BJ (cell line): ENCODE results near the gene PXDN. TPM values are rescaled to one million over a fixed set of nuclear protein-coding genes. Genes with fewer than 3 reads are reported as not detected.
"Not testable (repeated sequence)": the region's sequence is repeated elsewhere in the genome, so short reads cannot be mapped to it uniquely, and the experiment has no call there.

Experiments
- CTCF ChIA-PET: fragments of 350-600 bp; formaldehyde crosslinking; extraction: SDS; loops from one replicate; lab custom pipeline; 2021; ENCODE audit warnings: antibody characterized with exemption, inconsistent platforms; lab: Yijun Ruan, JAX
- POLR2A ChIA-PET: fragments of 300-600 bp; sonication (Branson Sonifier 250); formaldehyde crosslinking; extraction: SDS; loops from one replicate; lab custom pipeline; 2021; ENCODE audit warnings: antibody characterized with exemption; lab: Charles Lee
- DNase-seq: peaks from one replicate; pipeline ENCODE4 v3.0.0-alpha.2; 2011; ENCODE audit warnings: low read depth
- H3K27me3 ChIP-seq: 2 replicates; pipeline ENCODE4 v1.6.0; 2011; ENCODE audit warnings: low read length; ENCODE audit not compliant: control insufficient read depth, insufficient read depth
- H3K36me3 ChIP-seq: 2 replicates; pipeline ENCODE4 v1.5.1; 2011; ENCODE audit warnings: low read length; ENCODE audit not compliant: control insufficient read depth, insufficient read depth
- H3K4me3 ChIP-seq: 2 replicates; pipeline ENCODE4 v1.5.1; 2011; ENCODE audit warnings: low read depth, mild to moderate bottlenecking, control low read depth, low read length
- CTCF ChIP-seq: IDR thresholded peaks from 2 replicates; pipeline ENCODE4 v1.5.1; 2011; ENCODE audit warnings: low read depth, mild to moderate bottlenecking, control low read depth, inconsistent platforms, low read length, moderate library complexity; ENCODE audit not compliant: insufficient read depth
- polyA plus RNA-seq: library from polyadenylated mRNA; depleted of rRNA; stranded (reverse); fragments of >200 nt; gene quantifications from 2 replicates; pipeline ENCODE4 v1.2.3, GENCODE V29; 2011

Gene PXDN
- polyA plus RNA-seq, 1 experiment, result 212 TPM

DNA sequence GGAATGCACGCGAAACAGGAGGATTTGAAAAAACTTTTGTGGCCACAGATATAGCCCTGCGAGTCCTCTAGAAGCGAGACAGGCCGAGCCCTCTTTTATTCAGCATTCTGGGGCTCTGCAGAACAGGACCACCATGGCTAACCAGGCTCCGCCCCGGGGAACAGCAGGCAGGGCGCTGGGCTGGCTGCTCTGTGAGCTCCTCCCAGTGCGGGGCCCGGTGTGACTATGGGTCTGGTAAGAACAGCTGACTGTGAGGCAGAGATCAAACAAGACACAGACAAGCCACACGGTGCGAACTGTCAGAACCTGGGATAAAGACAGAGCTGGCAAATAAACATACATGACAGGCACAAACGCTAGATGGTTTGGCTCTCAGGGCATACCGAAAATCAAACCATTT is 15.5 kb downstream of the PXDN start:
- Histone ChIP-seq H3K4me3 (no peak overlapping the region), H3K36me3 (0 out of 2 replicates have a peak, but pooled peaks cover 1% of the 10 kb centered on the region), H3K27me3 (no peaks in the 10 kb centered on the region)
- DNase-seq, result no peak
- ChIA-PET CTCF (interaction anchor here (1.3 kb wide), 1 partner anchor 88 kb away, joined by 4 read pairs; no protein-coding TSS in a partner anchor), POLR2A (no interaction called here)
- TF ChIP-seq CTCF, result no peak

- no peaks in the 10 kb centered on the region for H3K27me3 ChIP-seq
- 0 out of 2 replicates have a peak, but pooled peaks cover 1% of the 10 kb centered on the region for H3K36me3 ChIP-seq
- DNase-seq, result no peak
- CTCF ChIA-PET, result interaction anchor here (1.3 kb wide), 1 partner anchor 89 kb away, joined by 4 read pairs; no protein-coding TSS in a partner anchor
- POLR2A ChIA-PET, result no interaction called here
- no peak overlapping the region for H3K4me3 ChIP-seq
- TF ChIP-seq CTCF, result no peak
These were observed 16.4 kb downstream of the PXDN start for GRCh38 chr2:1727796-1728474.

- ChIA-PET POLR2A (no interaction called here), CTCF (interaction anchor here (1.1 kb wide), 1 partner anchor 50 kb away, joined by 3 read pairs; no protein-coding TSS in a partner anchor)
- Histone ChIP-seq H3K36me3 (peaks cover 1% of the 10 kb centered on the region; the same call in 1 of the 2 replicates), H3K27me3 (no peaks in the 10 kb centered on the region), H3K4me3 (no peak overlapping the region)
- no peak for DNase-seq
- no peak for TF ChIP-seq CTCF
These were observed 17.1 kb downstream of the PXDN start for GRCh38 chr2:1727101-1727771.

- H3K4me3 ChIP-seq, result no peak overlapping the region
- H3K27me3 ChIP-seq, result no peaks in the 10 kb centered on the region
- no peak for DNase-seq
- ChIA-PET CTCF (interaction anchor here (1.1 kb wide), 1 partner anchor 51 kb away, joined by 3 read pairs; no protein-coding TSS in a partner anchor), POLR2A (no interaction called here)
- no peak for TF ChIP-seq CTCF
- peaks cover 1% of the 10 kb centered on the region; the same call in 1 of the 2 replicates for H3K36me3 ChIP-seq
These were observed 17.8 kb downstream of the PXDN start for GRCh38 chr2:1726558-1726957.

DNA sequence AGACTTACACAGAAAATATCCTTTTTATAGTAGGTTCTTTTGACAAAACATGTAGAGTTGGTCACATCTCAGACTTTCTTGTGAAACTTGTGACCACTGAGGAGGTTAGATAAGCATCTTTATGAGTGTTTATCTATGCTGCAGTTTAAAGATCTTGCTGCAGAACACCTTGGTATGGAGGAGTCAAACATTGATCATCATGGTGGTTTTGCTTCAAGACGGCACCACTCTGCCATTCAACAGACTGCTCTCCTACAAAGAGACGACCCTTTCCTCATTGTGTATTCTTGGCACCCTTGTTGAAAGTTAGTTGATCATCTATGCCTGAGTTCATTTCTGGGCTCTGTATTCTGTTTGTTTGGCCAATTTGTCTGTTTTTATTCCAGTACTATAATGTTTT is 20.0 kb downstream of the PXDN start:
- POLR2A ChIA-PET, CTCF ChIA-PET, H3K4me3 ChIP-seq, H3K36me3 ChIP-seq, DNase-seq, H3K27me3 ChIP-seq: not testable (repeated sequence)
